ENCODE measurements around the gene SOAT2.

Gene SOAT2

GRCh38 chr12:53102883-53103807 is at the start of gene SOAT2:
TSS of gene SOAT2 (plus strand) at chr12:53103486. CDS start at chr12:53103578, 92 bp downstream.
- H3K9ac ChIP-seq: no peak within 1 kb of the TSS
- H3K4me2 ChIP-seq: peak within 1 kb of the TSS; percentile 34
- no peak within 1 kb of the TSS for H3K4me3 ChIP-seq (IDR thresholded peaks at IDR 0.05; ENCODE audit: insufficient read depth, low read depth, low read length)
- no peaks in the 10 kb centered on the region for H3K79me2 ChIP-seq (ENCODE audit: insufficient read depth, low read depth)
- H2AFZ ChIP-seq (ENCODE audit: low read depth): 0 out of 2 replicates have a peak within 1 kb of the TSS, but pooled peaks have one; percentile 34
- H3K36me3 ChIP-seq (ENCODE audit: insufficient read depth): no peaks in the 10 kb centered on the region
- TF ChIP-seq CTCF (conservative IDR thresholded peaks at IDR 0.05; ENCODE audit: low read depth, low read length): no peak
- no peak within 1 kb of the TSS for H3K27ac ChIP-seq
- H4K20me1 ChIP-seq (ENCODE audit: insufficient read depth): no peaks in the 10 kb centered on the region
- peaks cover 47% of the 10 kb centered on the region for H3K4me1 ChIP-seq (ENCODE audit: low read depth, poor library complexity, severe bottlenecking)
- H3K27me3 ChIP-seq (ENCODE audit: insufficient read depth, low read depth): no peaks in the 10 kb centered on the region

GRCh38 chr12:53054112-53054878 is 49.0 kb upstream of the SOAT2 start:
- H4K20me1 ChIP-seq (ENCODE audit: insufficient read depth): no peaks in the 10 kb centered on the region
- H3K4me2 ChIP-seq: peak overlapping the region; percentile 58
- peak overlapping the region; percentile 31; the same call in 1 of the 2 replicates for H3K27ac ChIP-seq
- peak overlapping the region; percentile 79 for H3K4me3 ChIP-seq (IDR thresholded peaks at IDR 0.05; ENCODE audit: insufficient read depth, low read depth, low read length)
- H3K79me2 ChIP-seq (ENCODE audit: insufficient read depth, low read depth): no peaks in the 10 kb centered on the region
- no peaks in the 10 kb centered on the region for H3K36me3 ChIP-seq (ENCODE audit: insufficient read depth)
- no peak for TF ChIP-seq CTCF (conservative IDR thresholded peaks at IDR 0.05; ENCODE audit: low read depth, low read length)
- H3K9ac ChIP-seq: peak overlapping the region; percentile 55
- peak overlapping the region; percentile 82 for H2AFZ ChIP-seq (ENCODE audit: low read depth)
- peaks cover 6% of the 10 kb centered on the region for H3K4me1 ChIP-seq (ENCODE audit: low read depth, poor library complexity, severe bottlenecking)
- H3K27me3 ChIP-seq (ENCODE audit: insufficient read depth, low read depth): peaks cover 4% of the 10 kb centered on the region; the same call in 1 of the 2 replicates

- Histone ChIP-seq H3K9ac (no peak overlapping the region), H3K4me3 (IDR thresholded peaks at IDR 0.05; ENCODE audit: insufficient read depth, low read depth, low read length) (no peak overlapping the region), H3K79me2 (ENCODE audit: insufficient read depth, low read depth) (no peaks in the 10 kb centered on the region), H3K27me3 (ENCODE audit: insufficient read depth, low read depth) (peaks cover 14% of the 10 kb centered on the region; the same call in 1 of the 2 replicates), H3K36me3 (ENCODE audit: insufficient read depth) (no peaks in the 10 kb centered on the region), H4K20me1 (ENCODE audit: insufficient read depth) (no peaks in the 10 kb centered on the region), H3K27ac (no peak overlapping the region), H3K4me2 (no peak overlapping the region), H3K4me1 (ENCODE audit: low read depth, poor library complexity, severe bottlenecking) (peaks cover 6% of the 10 kb centered on the region), H2AFZ (ENCODE audit: low read depth) (no peak overlapping the region)
- no peak for TF ChIP-seq CTCF (conservative IDR thresholded peaks at IDR 0.05; ENCODE audit: low read depth, low read length)
These were observed 47.6 kb upstream of the SOAT2 start for GRCh38 chr12:53055471-53056266.

GRCh38 chr12:53056296-53056695 is 47.0 kb upstream of the SOAT2 start:
- no peak overlapping the region for H3K4me3 ChIP-seq (IDR thresholded peaks at IDR 0.05; ENCODE audit: insufficient read depth, low read depth, low read length)
- peaks cover 7% of the 10 kb centered on the region for H3K4me1 ChIP-seq (ENCODE audit: low read depth, poor library complexity, severe bottlenecking)
- no peak overlapping the region for H3K9ac ChIP-seq
- H3K36me3 ChIP-seq (ENCODE audit: insufficient read depth): no peaks in the 10 kb centered on the region
- no peak overlapping the region for H3K4me2 ChIP-seq
- peaks cover 14% of the 10 kb centered on the region; the same call in 1 of the 2 replicates for H3K27me3 ChIP-seq (ENCODE audit: insufficient read depth, low read depth)
- no peak overlapping the region for H2AFZ ChIP-seq (ENCODE audit: low read depth)
- H3K79me2 ChIP-seq (ENCODE audit: insufficient read depth, low read depth): no peaks in the 10 kb centered on the region
- H3K27ac ChIP-seq: no peak overlapping the region
- H4K20me1 ChIP-seq (ENCODE audit: insufficient read depth): no peaks in the 10 kb centered on the region
- no peak for TF ChIP-seq CTCF (conservative IDR thresholded peaks at IDR 0.05; ENCODE audit: low read depth, low read length)
